Ammon's horn (tissue), 1 donor: ENCODE results near the gene CD300LG.
"Not testable (repeated sequence)": the region's sequence is repeated elsewhere in the genome, so short reads cannot be mapped to it uniquely, and the experiment has no call there.

Source experiments
- DNase-seq: peaks from one replicate; pipeline ENCODE4 v3.0.0-alpha.2; 2016; ENCODE audit warnings: low spot score

The CD300LG gene

GRCh38 chr17:43855061-43855460 lies 8.1 kb downstream of the CD300LG start:
- DNase-seq, result no peak

- DNase-seq, result no peak
These were observed 9.2 kb downstream of the CD300LG start for GRCh38 chr17:43856141-43856540.

GRCh38 chr17:43857141-43857540 lies 10.2 kb downstream of the CD300LG start:
- DNase-seq, result no peak

GRCh38 chr17:43857957-43858600 lies 11.1 kb downstream of the CD300LG start:
- DNase-seq, result no peak

GRCh38 chr17:43860077-43860725 lies 13.2 kb downstream of the CD300LG start:
- DNase-seq, result no peak

GRCh38 chr17:43860927-43861622 lies 14.1 kb downstream of the CD300LG start:
- DNase-seq, result peak; percentile 37

- no peak for DNase-seq
These were observed 15.0 kb downstream of the CD300LG start for GRCh38 chr17:43861960-43862359.

- DNase-seq, result no peak
These were observed 17.4 kb downstream of the CD300LG start for GRCh38 chr17:43864161-43864984.

- DNase-seq, result no peak
These were observed 21.4 kb downstream of the CD300LG start for GRCh38 chr17:43868226-43868994.

GRCh38 chr17:43869031-43869430 lies 22.1 kb downstream of the CD300LG start:
- DNase-seq, result not testable (repeated sequence)

GRCh38 chr17:43871946-43872690 lies 25.1 kb downstream of the CD300LG start:
- DNase-seq, result no peak

GRCh38 chr17:43873091-43873490 lies 26.1 kb downstream of the CD300LG start:
- DNase-seq, result no peak

GRCh38 chr17:43873815-43874214 lies 26.8 kb downstream of the CD300LG start:
- no peak for DNase-seq

GRCh38 chr17:43874293-43874692 lies 27.3 kb downstream of the CD300LG start:
- no peak for DNase-seq

- DNase-seq, result no peak
These were observed 28.6 kb downstream of the CD300LG start for GRCh38 chr17:43875476-43876147.

- DNase-seq, result no peak
These were observed 30.1 kb downstream of the CD300LG start for GRCh38 chr17:43877031-43877430.

GRCh38 chr17:43877451-43878155 lies 30.6 kb downstream of the CD300LG start:
- no peak for DNase-seq

GRCh38 chr17:43878260-43879175 lies 31.5 kb downstream of the CD300LG start:
- DNase-seq, result peak; percentile 78
